IMR-90 (cell line): Measurements from ENCODE around the gene DRC7. TPM values are rescaled to one million over a fixed set of nuclear protein-coding genes. Genes with fewer than 3 reads are reported as not detected.

Source experiments
- ATAC-seq: fragments of 200-7000 bp; cut with Tn5 transposase; 2 replicates; pipeline ENCODE4 v1.9.1; 2020; ENCODE audit warnings: low read depth, mild to moderate bottlenecking, moderate library complexity
- BruUV-seq: library from RNA; stranded (reverse); fragments of 400-500 nt; replicated peaks from 2 replicates; lab custom pipeline; 2021; lab: Mats Ljungman, UMichigan
- CTCF ChIA-PET: fragments of 300-600 bp; formaldehyde crosslinking; extraction: SDS; loops from one replicate; lab custom pipeline; 2021; ENCODE audit warnings: antibody characterized with exemption; lab: Yijun Ruan, JAX
- POLR2A ChIA-PET: fragments of 300-600 bp; sonication (Branson Sonifier 250); formaldehyde crosslinking; loops from one replicate; lab custom pipeline; 2022; ENCODE audit warnings: antibody characterized with exemption; ENCODE audit not compliant: unreplicated experiment; lab: Charles Lee
- DNase-seq: peaks from one replicate; pipeline ENCODE4 v3.0.0; 2013
- H2AFZ ChIP-seq: replicated peaks from 2 replicates; pipeline ENCODE3; 2013; ENCODE audit warnings: low read length, mild to moderate bottlenecking; ENCODE audit not compliant: poor library complexity
- H2AK5ac ChIP-seq: 2 replicates; pipeline ENCODE4 v1.6.1; 2013; ENCODE audit warnings: low read depth, low read length, inconsistent platforms
- H2AK9ac ChIP-seq: replicated peaks from 2 replicates; pipeline ENCODE3; 2013; ENCODE audit warnings: mild to moderate bottlenecking, low read depth, low read length, moderate library complexity; ENCODE audit not compliant: poor library complexity
- H2BK120ac ChIP-seq: 2 replicates; pipeline ENCODE4 v1.6.1; 2013; ENCODE audit warnings: low read depth, low read length, inconsistent platforms
- H2BK15ac ChIP-seq: 3 replicates; pipeline ENCODE4 v1.6.1; 2013; ENCODE audit warnings: low read depth, low read length, inconsistent platforms
- H2BK20ac ChIP-seq: 2 replicates; pipeline ENCODE4 v1.6.1; 2013; ENCODE audit warnings: low read depth, mild to moderate bottlenecking, inconsistent platforms, low read length, moderate library complexity
- H2BK5ac ChIP-seq: 2 replicates; pipeline ENCODE4 v1.6.1; 2013; ENCODE audit warnings: mild to moderate bottlenecking, low read depth, low read length, inconsistent platforms; ENCODE audit not compliant: poor library complexity, severe bottlenecking
- H3K14ac ChIP-seq: replicated peaks from 2 replicates; pipeline ENCODE4 v1.6.1; 2013; ENCODE audit warnings: low read depth, low read length, inconsistent platforms
- H3K18ac ChIP-seq: 2 replicates; pipeline ENCODE4 v1.6.1; 2013; ENCODE audit warnings: low read depth, low read length, control low read depth
- H3K23ac ChIP-seq: 2 replicates; pipeline ENCODE4 v1.6.1; 2013; ENCODE audit warnings: low read depth, low read length, inconsistent platforms
- H3K27ac ChIP-seq: 2 replicates; pipeline ENCODE4 v1.5.1; 2013; ENCODE audit warnings: mild to moderate bottlenecking, control low read depth, low read length; ENCODE audit not compliant: insufficient read depth
- H3K27me3 ChIP-seq: 2 replicates; pipeline ENCODE4 v1.6.1; 2013; ENCODE audit warnings: low read length; ENCODE audit not compliant: control insufficient read depth, insufficient read depth
- H3K36me3 ChIP-seq: 2 replicates; pipeline ENCODE4 v1.6.1; 2013; ENCODE audit warnings: low read length, mixed read lengths; ENCODE audit not compliant: control insufficient read depth, insufficient read depth
- H3K4ac ChIP-seq: 2 replicates; pipeline ENCODE4 v1.6.1; 2013; ENCODE audit warnings: low read depth, low read length, inconsistent platforms
- H3K4me1 ChIP-seq: 2 replicates; pipeline ENCODE4 v1.6.1; 2013; ENCODE audit warnings: low read length, mixed read lengths; ENCODE audit not compliant: control insufficient read depth, insufficient read depth
- H3K4me2 ChIP-seq: 2 replicates; pipeline ENCODE4 v1.6.1; 2013; ENCODE audit warnings: low read depth, mild to moderate bottlenecking, control low read depth, low read length, moderate library complexity
- H3K4me3 ChIP-seq: 2 replicates; pipeline ENCODE4 v1.5.1; 2013; ENCODE audit warnings: low read depth, mild to moderate bottlenecking, control low read depth, low read length, moderate library complexity; ENCODE audit not compliant: insufficient read depth
- H3K56ac ChIP-seq: 2 replicates; pipeline ENCODE4 v1.6.1; 2013; ENCODE audit warnings: low read length, inconsistent platforms; ENCODE audit not compliant: insufficient read depth; ENCODE audit errors: extremely low read depth
- H3K79me1 ChIP-seq, 2 experiments: 2 replicates each; pipeline ENCODE4 v1.6.1; 2013; ENCODE audit warnings: low read length in 2 of 2, inconsistent platforms in 1 of 2, low read depth in 1 of 2
- H3K9ac ChIP-seq: 2 replicates; pipeline ENCODE4 v1.6.1; 2013; ENCODE audit warnings: low read depth, low read length, control low read depth
- H3K9me1 ChIP-seq: 2 replicates; pipeline ENCODE4 v1.6.1; 2013; ENCODE audit warnings: low read length, inconsistent platforms; ENCODE audit not compliant: insufficient read depth
- H3K9me3 ChIP-seq: 2 replicates; pipeline ENCODE4 v1.6.1; 2013; ENCODE audit warnings: low read length; ENCODE audit not compliant: control insufficient read depth, insufficient read depth
- H4K20me1 ChIP-seq: 2 replicates; pipeline ENCODE4 v1.6.1; 2013; ENCODE audit warnings: low read length, inconsistent platforms; ENCODE audit not compliant: insufficient read depth
- H4K5ac ChIP-seq: 2 replicates; pipeline ENCODE4 v1.6.1; 2013; ENCODE audit warnings: mild to moderate bottlenecking, low read depth, low read length, control low read depth
- H4K8ac ChIP-seq, 2 experiments: 2 replicates each; pipeline ENCODE4 v1.6.1; 2013; ENCODE audit warnings: low read depth in 2 of 2, low read length in 2 of 2, control low read depth in 1 of 2, inconsistent platforms in 1 of 2
- H4K91ac ChIP-seq: 2 replicates; pipeline ENCODE4 v1.6.1; 2013; ENCODE audit warnings: low read depth, low read length, inconsistent platforms; ENCODE audit not compliant: insufficient read depth
- CEBPB ChIP-seq: IDR thresholded peaks from 2 replicates; pipeline ENCODE4 v1.6.1; 2012; ENCODE audit warnings: low read depth, low read length, improper control_type of control experiment
- CHD1 ChIP-seq: IDR thresholded peaks from 2 replicates; pipeline ENCODE4 v1.6.1; 2012; ENCODE audit warnings: low read depth, low read length, improper control_type of control experiment
- FOS ChIP-seq: fragments of 150-350 bp; IDR thresholded peaks from 2 replicates; pipeline ENCODE4 v1.6.1; 2016; ENCODE audit warnings: low read depth, low read length
- MAFK ChIP-seq: IDR thresholded peaks from 2 replicates; pipeline ENCODE4 v1.6.1; 2012; ENCODE audit warnings: low read depth, low read length, improper control_type of control experiment
- MAZ ChIP-seq: IDR thresholded peaks from 2 replicates; pipeline ENCODE4 v1.6.1; 2012; ENCODE audit warnings: low read depth, mild to moderate bottlenecking, low read length, improper control_type of control experiment, moderate library complexity, borderline replicate concordance
- MXI1 ChIP-seq: IDR thresholded peaks from 2 replicates; pipeline ENCODE4 v1.6.1; 2012; ENCODE audit warnings: low read depth, mild to moderate bottlenecking, low read length, moderate library complexity, borderline replicate concordance
- POLR2A ChIP-seq: IDR thresholded peaks from 2 replicates; pipeline ENCODE4 v1.6.1; 2012; ENCODE audit warnings: mild to moderate bottlenecking, low read depth, low read length
- WGBS, 2 experiments: methylation state at CpG; one replicate each; pipeline versions ENCODE4 v1.1.5 to v1.1.7; 2013; ENCODE audit warnings: missing lambda C conversion rate in 2 of 2; ENCODE audit not compliant: insufficient read length in 1 of 2; ENCODE audit errors: extremely low coverage in 2 of 2; 5-methylcytosine and 5-hydroxymethylcytosine counted together
- dilution Hi-C: fragments of 300-500 bp; cut with HindIII; formaldehyde crosslinking; loops from one replicate; pipeline ENCODE4 v1.14.3; 2018; ENCODE audit warnings: low sequenced_read_pairs; ENCODE audit not compliant: unreplicated experiment
- in situ Hi-C: fragments of 300-500 bp; cut with MboI; formaldehyde crosslinking; loops from 3 replicates; pipeline ENCODE4 v1.14.3; 2019; ENCODE audit warnings: low sequenced_read_pairs, inconsistent platforms, mixed read lengths
- intact Hi-C: fragments of 100-400 bp; cut with micrococcal nuclease; formaldehyde crosslinking; loops from 2 replicates; pipeline ENCODE4 v1.10.0; 2022
- polyA plus RNA-seq, 3 experiments: library from polyadenylated mRNA; depleted of rRNA; stranded (reverse); fragments of >200 nt; gene quantifications; 2 replicates each; pipeline ENCODE4 v1.2.3, GENCODE V29; 2012; ENCODE audit warnings: low replicate concordance in 1 of 3
- total RNA-seq: library from RNA; depleted of rRNA; stranded (reverse); fragments of >200 nt; gene quantifications from 2 replicates; pipeline ENCODE4 v1.2.3, GENCODE V29; 2012
- TF ChIP-seq, protein P1 (sequence below): fragments of 150-350 bp; IDR thresholded peaks from 2 replicates; pipeline ENCODE4 v1.6.1; 2016; ENCODE audit warnings: low read depth, mild to moderate bottlenecking, low read length, moderate library complexity, borderline replicate concordance
- TF ChIP-seq, protein P2 (sequence below): conservative IDR thresholded peaks from 2 replicates; pipeline ENCODE4 v1.5.1; 2012; ENCODE audit warnings: mild to moderate bottlenecking, low read depth, low read length, improper control_type of control experiment

The DRC7 gene
- total and polyA plus RNA-seq, 2 of the 4 experiments (the other 2 are of a cell fraction), result not detected

DNA sequence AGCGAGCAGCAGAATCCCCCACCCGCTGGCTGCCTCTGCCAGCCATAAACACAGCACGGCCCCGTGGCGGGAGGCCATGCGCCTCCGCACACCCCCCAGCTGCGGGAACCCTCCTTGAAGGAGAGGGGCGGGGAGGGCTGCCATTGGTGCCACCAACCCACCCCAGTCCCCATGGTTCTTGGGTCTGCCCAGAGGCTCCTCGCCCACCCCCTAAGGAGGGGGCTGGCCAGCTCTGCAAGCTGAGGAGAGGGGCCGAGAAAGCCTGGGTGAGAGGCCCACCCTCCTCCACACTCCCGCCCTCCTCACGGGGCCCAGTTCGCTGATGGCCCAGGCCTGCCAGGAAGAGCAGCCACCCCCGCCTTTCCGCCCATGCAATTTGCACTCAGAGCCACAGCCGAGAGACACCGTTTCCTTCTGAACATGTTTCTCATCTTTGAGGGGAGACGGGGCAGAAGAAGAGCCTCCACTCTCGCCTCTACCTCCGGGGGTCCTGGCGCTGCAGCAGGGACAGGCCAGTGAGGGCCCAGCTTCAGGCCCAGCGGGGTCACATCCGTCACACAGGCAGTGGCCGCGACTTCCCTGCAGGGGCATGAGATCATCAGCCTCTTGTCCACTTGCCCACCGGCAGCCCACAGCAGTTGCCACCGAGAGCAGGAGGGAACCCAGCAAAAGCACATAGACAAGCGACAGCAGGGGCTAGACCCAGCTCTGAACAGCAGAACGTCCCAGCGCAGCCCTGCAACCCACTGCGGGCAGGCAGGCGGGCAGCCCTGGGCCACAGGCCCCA, 63.9 kb downstream of the DRC7 start (continued):
- TF ChIP-seq, protein P1, sequence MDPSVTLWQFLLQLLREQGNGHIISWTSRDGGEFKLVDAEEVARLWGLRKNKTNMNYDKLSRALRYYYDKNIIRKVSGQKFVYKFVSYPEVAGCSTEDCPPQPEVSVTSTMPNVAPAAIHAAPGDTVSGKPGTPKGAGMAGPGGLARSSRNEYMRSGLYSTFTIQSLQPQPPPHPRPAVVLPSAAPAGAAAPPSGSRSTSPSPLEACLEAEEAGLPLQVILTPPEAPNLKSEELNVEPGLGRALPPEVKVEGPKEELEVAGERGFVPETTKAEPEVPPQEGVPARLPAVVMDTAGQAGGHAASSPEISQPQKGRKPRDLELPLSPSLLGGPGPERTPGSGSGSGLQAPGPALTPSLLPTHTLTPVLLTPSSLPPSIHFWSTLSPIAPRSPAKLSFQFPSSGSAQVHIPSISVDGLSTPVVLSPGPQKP, result no peak
- TF ChIP-seq FOS, result no peak

DNA sequence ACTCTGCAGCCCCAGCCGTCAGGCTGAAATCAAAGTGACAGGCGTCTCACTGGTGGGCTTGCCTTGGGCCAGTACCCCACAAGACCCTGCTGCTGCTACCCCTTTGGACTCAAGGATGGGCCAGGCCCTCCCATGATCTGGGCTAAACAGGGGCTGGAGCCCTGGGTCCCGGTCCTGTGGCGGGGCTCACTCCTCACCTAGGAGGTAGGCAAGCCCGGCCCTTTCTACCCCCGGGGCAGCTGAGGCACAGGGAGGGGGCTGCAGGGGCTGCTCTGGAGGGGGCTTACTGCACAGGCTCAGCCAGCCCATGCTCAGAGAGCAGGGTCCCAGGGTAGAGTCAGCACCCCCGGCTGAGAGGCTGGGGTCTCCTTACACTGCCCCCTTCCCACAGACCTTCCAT, 64.5 kb downstream of the DRC7 start:
- Histone ChIP-seq H2BK120ac (no peak overlapping the region), H2AFZ (no peak overlapping the region), H3K4me1 (peaks cover 5% of the 10 kb centered on the region), H4K5ac (no peak overlapping the region), H2BK20ac (no peak overlapping the region), H3K14ac (no peak overlapping the region), H3K4me2 (no peak overlapping the region), H2BK5ac (no peak overlapping the region), H2BK15ac (no peak overlapping the region), H3K4me3 (no peak overlapping the region), H3K23ac (no peak overlapping the region), H2AK9ac (no peak overlapping the region), H3K9me1 (peaks cover 4% of the 10 kb centered on the region), H3K18ac (no peak overlapping the region), H3K4ac (no peak overlapping the region), H3K56ac (no peak overlapping the region), H3K9ac (no peak overlapping the region), H3K36me3 (peaks cover 59% of the 10 kb centered on the region), H3K27me3 (no peaks in the 10 kb centered on the region), H3K9me3 (no peaks in the 10 kb centered on the region), H4K91ac (no peak overlapping the region), H2AK5ac (no peak overlapping the region), H4K20me1 (peaks cover 3% of the 10 kb centered on the region; the same call in 1 of the 2 replicates), H4K8ac (no peak overlapping the region), H3K79me1 (peaks cover 5 to 13% of the 10 kb centered on the region in 2 experiments; a peak in 2 of 4 replicates), H3K27ac (no peak overlapping the region)
- DNase-seq (no peak), ATAC-seq (no peak)
- POLR2A ChIA-PET, result no interaction called here
- WGBS, 2 experiments, result no CpG with 5 or more reads among the region's 7 CpGs
- in situ Hi-C loops (loop anchor here (10.0 kb wide), 2 partner anchors 106 to 246 kb away; partner anchors contain the start of genes USB1 and ZNF319), dilution Hi-C loops (no loop called here), intact Hi-C loops (no loop called here)
- no peak for TF ChIP-seq MAZ
- no peak for TF ChIP-seq CHD1
- no peak for TF ChIP-seq MXI1
- TF ChIP-seq CEBPB, result no peak
- TF ChIP-seq, protein P2, sequence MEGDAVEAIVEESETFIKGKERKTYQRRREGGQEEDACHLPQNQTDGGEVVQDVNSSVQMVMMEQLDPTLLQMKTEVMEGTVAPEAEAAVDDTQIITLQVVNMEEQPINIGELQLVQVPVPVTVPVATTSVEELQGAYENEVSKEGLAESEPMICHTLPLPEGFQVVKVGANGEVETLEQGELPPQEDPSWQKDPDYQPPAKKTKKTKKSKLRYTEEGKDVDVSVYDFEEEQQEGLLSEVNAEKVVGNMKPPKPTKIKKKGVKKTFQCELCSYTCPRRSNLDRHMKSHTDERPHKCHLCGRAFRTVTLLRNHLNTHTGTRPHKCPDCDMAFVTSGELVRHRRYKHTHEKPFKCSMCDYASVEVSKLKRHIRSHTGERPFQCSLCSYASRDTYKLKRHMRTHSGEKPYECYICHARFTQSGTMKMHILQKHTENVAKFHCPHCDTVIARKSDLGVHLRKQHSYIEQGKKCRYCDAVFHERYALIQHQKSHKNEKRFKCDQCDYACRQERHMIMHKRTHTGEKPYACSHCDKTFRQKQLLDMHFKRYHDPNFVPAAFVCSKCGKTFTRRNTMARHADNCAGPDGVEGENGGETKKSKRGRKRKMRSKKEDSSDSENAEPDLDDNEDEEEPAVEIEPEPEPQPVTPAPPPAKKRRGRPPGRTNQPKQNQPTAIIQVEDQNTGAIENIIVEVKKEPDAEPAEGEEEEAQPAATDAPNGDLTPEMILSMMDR, result no peak
- TF ChIP-seq, protein P1, result no peak
- no peak for TF ChIP-seq MAFK
- no peak for TF ChIP-seq POLR2A
- no TSS peak for BruUV-seq
- CTCF ChIA-PET, result interaction anchor here (1.1 kb wide), 1 partner anchor 141 kb away, joined by 3 read pairs; no protein-coding TSS in a partner anchor
